ES-I3 (cell line): Measurements from ENCODE around the gene FAM9A.

Experiments
- H3K36me3 ChIP-seq: 2 replicates; pipeline ENCODE4 v1.6.1; 2013; ENCODE audit warnings: mild to moderate bottlenecking, low read length, control low read depth, moderate library complexity; ENCODE audit not compliant: insufficient read depth
- H3K4me1 ChIP-seq: 2 replicates; pipeline ENCODE4 v1.6.1; 2013; ENCODE audit warnings: mild to moderate bottlenecking, control low read depth, low read length; ENCODE audit not compliant: insufficient read depth
- H3K9ac ChIP-seq: 2 replicates; pipeline ENCODE4 v1.6.1; 2013; ENCODE audit warnings: low read depth, mild to moderate bottlenecking, low read length, moderate library complexity
- H3K9me3 ChIP-seq: 2 replicates; pipeline ENCODE4 v1.6.1; 2013; ENCODE audit warnings: mild to moderate bottlenecking, low read length, moderate library complexity; ENCODE audit not compliant: control insufficient read depth, insufficient read depth

Gene FAM9A

GRCh38 chrX:8801041-8801599 lies at the start of gene FAM9A:
Gene FAM9A, minus strand, starts transcription at chrX:8801383. Its CDS starts 1,212 bp downstream, at chrX:8800171.
- H3K36me3 ChIP-seq = no peaks in the 10 kb centered on the region
- no peaks in the 10 kb centered on the region for H3K4me1 ChIP-seq
- H3K9me3 ChIP-seq = no peaks in the 10 kb centered on the region
- no peak within 1 kb of the TSS for H3K9ac ChIP-seq

- H3K4me1 ChIP-seq = no peaks in the 10 kb centered on the region
- H3K9me3 ChIP-seq = no peaks in the 10 kb centered on the region
- H3K9ac ChIP-seq = no peak overlapping the region
- H3K36me3 ChIP-seq = no peaks in the 10 kb centered on the region
Measured at GRCh38 chrX:8850478-8850877, 49.3 kb upstream of the FAM9A start.

GRCh38 chrX:8849945-8850344 lies 48.8 kb upstream of the FAM9A start:
- no peak overlapping the region for H3K9ac ChIP-seq
- H3K4me1 ChIP-seq = no peaks in the 10 kb centered on the region
- H3K9me3 ChIP-seq = no peaks in the 10 kb centered on the region
- no peaks in the 10 kb centered on the region for H3K36me3 ChIP-seq

GRCh38 chrX:8849458-8849857 lies 48.3 kb upstream of the FAM9A start:
- no peaks in the 10 kb centered on the region for H3K4me1 ChIP-seq
- H3K36me3 ChIP-seq = no peaks in the 10 kb centered on the region
- H3K9ac ChIP-seq = no peak overlapping the region
- no peaks in the 10 kb centered on the region for H3K9me3 ChIP-seq

- H3K9ac ChIP-seq = no peak overlapping the region
Measured at GRCh38 chrX:8848911-8849310, 47.7 kb upstream of the FAM9A start.

GRCh38 chrX:8848441-8848840 lies 47.3 kb upstream of the FAM9A start:
- Histone ChIP-seq H3K9ac (no peak overlapping the region), H3K9me3 (no peaks in the 10 kb centered on the region), H3K36me3 (no peaks in the 10 kb centered on the region), H3K4me1 (no peaks in the 10 kb centered on the region)

More at GRCh38 chrX:8848911-8849310, 47.7 kb upstream of the FAM9A start:
- Histone ChIP-seq H3K9me3 (no peaks in the 10 kb centered on the region), H3K4me1 (no peaks in the 10 kb centered on the region), H3K36me3 (no peaks in the 10 kb centered on the region)

- Histone ChIP-seq H3K9ac (no peak overlapping the region), H3K36me3 (no peaks in the 10 kb centered on the region), H3K4me1 (no peaks in the 10 kb centered on the region), H3K9me3 (no peaks in the 10 kb centered on the region)
Measured at GRCh38 chrX:8847360-8847759, 46.2 kb upstream of the FAM9A start.

GRCh38 chrX:8846266-8846665 lies 45.1 kb upstream of the FAM9A start:
- Histone ChIP-seq H3K4me1 (no peaks in the 10 kb centered on the region), H3K9ac (no peak overlapping the region), H3K9me3 (no peaks in the 10 kb centered on the region), H3K36me3 (no peaks in the 10 kb centered on the region)

- Histone ChIP-seq H3K9me3 (no peaks in the 10 kb centered on the region), H3K36me3 (no peaks in the 10 kb centered on the region), H3K4me1 (no peaks in the 10 kb centered on the region), H3K9ac (no peak overlapping the region)
Measured at GRCh38 chrX:8845469-8845868, 44.3 kb upstream of the FAM9A start.

- Histone ChIP-seq H3K9me3 (no peaks in the 10 kb centered on the region), H3K4me1 (no peaks in the 10 kb centered on the region), H3K9ac (no peak overlapping the region), H3K36me3 (no peaks in the 10 kb centered on the region)
Measured at GRCh38 chrX:8845060-8845459, 43.9 kb upstream of the FAM9A start.

GRCh38 chrX:8844157-8844556 lies 43.0 kb upstream of the FAM9A start:
- Histone ChIP-seq H3K36me3 (no peaks in the 10 kb centered on the region), H3K9me3 (no peaks in the 10 kb centered on the region), H3K9ac (no peak overlapping the region), H3K4me1 (no peaks in the 10 kb centered on the region)

GRCh38 chrX:8841911-8842310 lies 40.7 kb upstream of the FAM9A start:
- Histone ChIP-seq H3K9ac (no peak overlapping the region), H3K4me1 (no peaks in the 10 kb centered on the region), H3K36me3 (no peaks in the 10 kb centered on the region), H3K9me3 (no peaks in the 10 kb centered on the region)

GRCh38 chrX:8834392-8834791 lies 33.2 kb upstream of the FAM9A start:
- no peaks in the 10 kb centered on the region for H3K4me1 ChIP-seq
- H3K9ac ChIP-seq = no peak overlapping the region
- no peaks in the 10 kb centered on the region for H3K36me3 ChIP-seq
- no peaks in the 10 kb centered on the region for H3K9me3 ChIP-seq

GRCh38 chrX:8832582-8833378 lies 31.6 kb upstream of the FAM9A start:
- no peaks in the 10 kb centered on the region for H3K9me3 ChIP-seq
- H3K4me1 ChIP-seq = no peaks in the 10 kb centered on the region
- H3K9ac ChIP-seq = no peak overlapping the region
- no peaks in the 10 kb centered on the region for H3K36me3 ChIP-seq

GRCh38 chrX:8823698-8824097 lies 22.5 kb upstream of the FAM9A start:
- Histone ChIP-seq H3K9ac (no peak overlapping the region), H3K4me1 (peaks cover 10% of the 10 kb centered on the region; the same call in 1 of the 2 replicates), H3K36me3 (no peaks in the 10 kb centered on the region), H3K9me3 (no peaks in the 10 kb centered on the region)
